HG03457 (cell line): ENCODE results near the gene DAAM1.

ENCODE experiments used
- ATAC-seq: cut with Tn5 transposase; IDR thresholded peaks from one replicate; pipeline ENCODE4 v1.9.1; 2021; ENCODE audit warnings: moderate number of reproducible peaks; ENCODE audit not compliant: unreplicated experiment

Gene DAAM1

GRCh38 chr14:59253527-59253926, 65.1 kb downstream of the DAAM1 start:
- no peak for ATAC-seq

GRCh38 chr14:59254146-59254910, 65.9 kb downstream of the DAAM1 start:
- ATAC-seq: no peak

DNA sequence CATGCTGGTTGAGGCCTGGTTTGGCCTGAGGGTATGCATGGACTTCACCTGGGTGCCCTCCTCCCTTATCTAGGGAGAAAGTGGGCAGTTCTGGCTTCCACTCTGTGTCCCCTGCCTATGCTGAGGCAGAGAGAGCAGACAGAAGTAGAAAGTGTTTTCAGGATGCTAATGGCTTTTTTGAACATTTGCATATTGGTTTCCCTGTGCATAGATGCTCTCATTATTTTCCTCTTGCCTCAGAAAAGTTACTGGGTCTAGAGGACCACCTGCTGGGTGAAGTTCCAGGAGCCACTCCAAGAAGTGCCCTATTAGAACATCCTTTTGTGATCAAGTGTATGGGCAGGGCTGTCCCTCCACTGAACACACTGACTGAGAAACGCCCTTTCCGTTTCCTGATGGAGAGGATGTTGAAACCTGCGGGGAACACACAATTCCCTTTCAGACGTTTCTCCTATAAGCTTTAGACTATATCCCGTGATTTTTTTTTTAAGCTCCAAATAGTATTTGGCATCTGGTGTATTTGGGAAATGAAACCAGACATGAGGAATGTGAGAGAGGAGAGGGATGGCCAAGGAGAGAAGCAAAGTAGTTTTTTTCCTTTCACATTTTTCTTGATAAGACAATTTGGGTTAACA, 66.6 kb downstream of the DAAM1 start:
- peak; percentile 48 for ATAC-seq

GRCh38 chr14:59256331-59256730, 67.9 kb downstream of the DAAM1 start:
- no peak for ATAC-seq

DNA sequence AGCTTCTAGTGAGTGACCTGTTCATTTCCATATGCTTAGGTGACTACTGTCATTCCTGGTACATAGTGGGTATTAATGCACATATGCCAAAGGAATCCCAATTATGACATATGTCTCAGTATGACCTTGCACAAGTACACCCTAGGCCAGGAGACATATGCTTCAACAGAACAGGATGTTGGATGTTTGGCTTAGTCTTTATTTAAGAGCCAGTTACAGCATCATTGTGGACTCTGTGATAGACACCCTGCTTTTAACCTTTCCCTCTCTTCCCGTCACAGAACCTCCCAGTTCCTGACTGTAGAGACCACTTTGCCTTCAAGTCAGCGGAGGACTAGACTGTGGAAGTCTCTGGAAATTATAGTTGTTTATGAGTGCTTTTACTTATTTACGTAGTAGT, 72.9 kb downstream of the DAAM1 start:
- no peak for ATAC-seq

DNA sequence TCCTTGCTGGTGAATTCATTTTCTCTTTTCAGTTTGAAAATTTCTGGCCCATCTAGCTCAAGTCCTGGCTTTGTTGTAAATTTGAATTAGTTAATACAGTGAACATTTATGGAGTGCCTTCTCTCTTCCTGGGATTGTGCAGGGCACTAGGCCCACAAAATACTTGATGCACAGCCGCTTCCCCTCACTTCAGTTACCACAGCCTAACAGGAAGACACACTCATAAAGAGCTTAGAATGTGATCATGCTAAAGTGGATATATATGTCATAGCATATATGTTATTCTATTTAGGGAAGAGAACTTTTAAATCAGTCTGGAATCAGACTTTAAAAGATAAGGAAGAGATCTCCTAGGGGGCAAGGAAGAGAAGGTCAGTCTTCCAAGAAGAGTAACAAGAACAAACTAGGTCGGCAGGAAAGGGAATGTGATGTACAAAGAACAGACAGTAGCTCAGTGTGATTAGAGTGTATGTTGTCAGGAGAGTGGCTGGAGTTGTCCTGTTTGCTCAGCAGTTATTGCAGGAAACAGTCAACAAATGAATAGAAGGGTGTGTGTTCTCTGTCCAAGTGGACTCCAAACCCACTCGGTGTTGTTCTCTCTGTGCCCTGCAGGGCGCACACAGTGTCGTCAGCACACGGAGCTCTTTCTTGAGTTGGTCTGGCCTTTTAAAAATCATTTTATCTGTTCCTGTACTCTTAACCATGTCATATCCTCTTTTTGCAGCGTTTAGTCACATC, 74.4 kb downstream of the DAAM1 start:
- no peak for ATAC-seq

DNA sequence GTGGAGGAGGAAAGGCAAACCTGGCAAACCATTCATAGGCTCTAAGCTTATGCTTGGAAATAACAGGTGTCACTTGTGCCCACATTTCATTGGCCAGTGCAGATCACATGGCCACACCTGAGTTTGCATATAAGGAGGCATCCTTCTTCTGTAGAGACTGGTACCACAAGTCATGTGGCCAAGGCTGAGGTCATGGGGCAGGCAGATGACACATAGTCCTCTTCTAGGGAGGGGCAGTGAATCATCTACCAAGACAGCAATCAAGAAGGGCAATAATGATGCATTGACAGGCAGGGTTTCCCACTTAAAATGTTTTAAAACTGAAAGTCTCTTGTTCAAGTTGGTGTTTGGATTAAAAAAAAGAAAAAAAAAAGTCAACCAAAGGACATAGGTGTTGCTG, 77.3 kb downstream of the DAAM1 start:
- no peak for ATAC-seq

DNA sequence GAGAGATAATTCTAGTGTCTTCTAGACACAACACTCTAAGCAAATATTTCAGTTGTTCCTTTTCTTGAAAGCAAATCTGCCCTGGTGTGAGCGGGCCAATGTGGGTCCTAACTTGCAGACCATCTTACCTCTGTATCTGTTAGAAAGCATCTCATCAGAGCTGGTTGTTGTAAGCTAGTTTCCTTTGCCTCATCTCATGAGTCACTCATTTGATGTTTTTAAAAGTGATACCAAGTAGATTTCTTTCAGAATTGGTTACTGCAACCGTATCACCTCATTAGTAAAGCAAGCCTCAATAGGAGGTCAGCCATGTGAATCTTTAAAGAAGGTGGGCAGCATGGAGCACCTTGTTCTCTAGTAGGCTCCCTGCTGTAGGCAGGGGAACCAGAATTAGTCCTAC, 78.6 kb downstream of the DAAM1 start:
- no peak for ATAC-seq

- no peak for ATAC-seq
These were observed 79.5 kb downstream of the DAAM1 start for GRCh38 chr14:59268011-59268410.

DNA sequence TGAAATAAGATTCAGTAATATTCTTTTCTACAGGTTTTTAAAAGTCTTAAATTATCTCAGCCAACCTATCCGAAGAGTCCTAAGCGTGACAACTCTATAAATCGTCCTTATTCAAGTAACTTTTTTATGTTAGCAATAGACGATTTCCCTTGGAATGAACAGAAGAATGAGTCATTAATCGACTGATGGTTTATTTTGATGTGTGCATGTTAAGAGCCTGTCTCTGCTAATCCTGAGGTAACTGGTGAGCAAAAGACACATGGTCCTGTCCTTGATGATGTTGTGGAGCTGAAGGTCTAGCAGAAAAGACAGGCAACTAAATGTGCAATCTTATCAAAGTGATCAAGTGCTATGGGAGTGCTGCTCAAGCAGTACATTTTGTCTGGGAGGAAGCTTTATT, 80.4 kb downstream of the DAAM1 start:
- ATAC-seq: no peak

- no peak for ATAC-seq
These were observed 81.0 kb downstream of the DAAM1 start for GRCh38 chr14:59269466-59269865.

- ATAC-seq: no peak
These were observed 82.8 kb downstream of the DAAM1 start for GRCh38 chr14:59271256-59271655.

DNA sequence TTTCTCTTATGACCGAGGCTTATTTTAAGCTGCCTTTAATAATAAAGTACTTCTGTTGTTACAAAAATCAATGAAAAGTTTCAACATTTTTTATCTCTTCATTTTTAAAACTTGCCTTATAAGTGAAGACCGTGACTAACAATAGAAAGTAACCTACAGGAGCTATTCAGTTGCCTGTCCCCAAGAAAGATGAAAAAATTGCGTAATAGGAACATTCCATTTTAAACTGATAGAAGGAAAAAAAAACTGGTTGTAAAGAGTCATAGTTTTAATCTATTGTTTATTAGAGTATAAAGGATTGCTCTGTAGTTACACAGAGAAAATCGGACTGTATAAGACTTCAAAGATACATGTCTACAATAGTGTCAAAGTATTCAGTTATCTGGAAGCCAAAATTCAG, 83.3 kb downstream of the DAAM1 start:
- ATAC-seq: no peak

DNA sequence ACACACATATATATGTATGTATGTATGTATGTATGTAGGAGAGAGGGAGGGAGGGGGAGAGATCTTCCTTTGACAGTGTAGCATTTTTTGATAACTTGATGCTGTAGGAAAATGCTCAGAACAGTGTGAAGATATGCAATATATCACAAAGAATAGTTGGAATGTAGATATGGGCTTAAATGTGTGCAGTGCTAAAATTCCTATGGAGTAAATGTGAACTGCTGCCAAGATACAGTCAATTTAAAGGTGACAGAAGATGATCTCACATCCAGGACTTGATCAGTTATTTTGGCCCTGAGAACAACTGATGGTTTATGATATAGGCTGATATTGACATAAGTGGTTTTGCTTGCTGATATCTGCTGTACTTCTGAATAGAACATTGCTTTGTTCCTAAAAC, 84.2 kb downstream of the DAAM1 start:
- no peak for ATAC-seq

DNA sequence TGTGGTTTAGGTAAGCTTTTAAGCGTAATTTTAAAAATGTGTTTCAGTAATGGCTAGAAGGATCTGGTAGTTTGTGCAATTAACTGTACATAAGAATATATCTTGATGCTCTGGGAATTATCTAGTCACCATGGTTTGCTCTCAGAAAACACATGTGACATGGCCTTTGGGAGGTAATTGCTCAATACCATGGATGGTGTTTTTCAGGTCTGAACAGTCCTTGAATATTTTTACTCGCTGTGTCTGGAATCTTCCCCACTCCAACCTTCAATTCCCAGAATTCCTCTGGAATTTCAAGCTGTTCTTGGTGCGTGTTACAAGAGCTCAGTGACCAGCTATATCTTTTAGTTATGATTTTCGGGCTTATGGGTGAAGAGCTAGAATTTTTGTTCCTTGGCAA, 85.3 kb downstream of the DAAM1 start:
- ATAC-seq: no peak

DNA sequence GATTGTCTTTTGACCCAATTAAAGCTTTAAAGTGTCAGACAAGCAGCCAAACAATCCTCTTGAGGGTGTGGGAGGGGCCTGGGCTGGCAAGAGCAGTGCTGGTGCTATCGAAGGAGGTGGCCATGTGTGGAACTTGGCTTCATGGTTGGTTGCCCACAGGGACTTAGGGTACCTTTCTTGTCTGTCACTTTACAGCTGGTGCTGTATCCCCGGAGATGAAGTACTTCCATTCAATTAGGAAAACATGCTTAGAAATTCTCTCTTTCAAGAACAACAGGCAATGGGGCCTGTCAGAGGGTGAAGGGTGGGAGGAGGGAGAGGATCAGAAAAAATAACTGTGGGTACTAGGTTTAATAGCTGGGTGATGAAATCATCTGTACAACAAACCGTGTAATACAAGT, 86.5 kb downstream of the DAAM1 start:
- peak; percentile 40 for ATAC-seq

GRCh38 chr14:59275668-59276067, 87.2 kb downstream of the DAAM1 start:
- ATAC-seq: peak; percentile 87

DNA sequence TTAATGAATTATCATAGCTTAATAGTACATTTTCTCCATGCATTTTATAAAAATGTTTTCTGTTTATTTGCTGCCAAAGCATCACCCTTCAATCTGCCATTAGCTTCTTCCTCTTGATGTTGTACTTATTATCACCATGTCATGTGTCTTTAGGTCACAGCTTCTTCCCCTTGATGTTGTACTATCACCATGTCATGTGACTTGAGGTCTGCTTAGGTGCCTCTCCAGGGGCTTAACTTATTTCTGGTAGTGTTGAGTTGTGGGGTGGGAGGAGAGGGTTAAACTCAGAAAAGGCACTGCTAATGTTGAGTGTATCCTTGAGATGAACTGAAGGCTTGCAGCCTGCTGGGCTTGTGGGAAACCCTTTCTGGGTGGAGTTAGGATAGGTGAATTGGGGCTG, 87.8 kb downstream of the DAAM1 start:
- no peak for ATAC-seq

GRCh38 chr14:59277659-59278058, 89.2 kb downstream of the DAAM1 start:
- ATAC-seq: no peak

- ATAC-seq: no peak
These were observed 89.6 kb downstream of the DAAM1 start for GRCh38 chr14:59278111-59278510.

DNA sequence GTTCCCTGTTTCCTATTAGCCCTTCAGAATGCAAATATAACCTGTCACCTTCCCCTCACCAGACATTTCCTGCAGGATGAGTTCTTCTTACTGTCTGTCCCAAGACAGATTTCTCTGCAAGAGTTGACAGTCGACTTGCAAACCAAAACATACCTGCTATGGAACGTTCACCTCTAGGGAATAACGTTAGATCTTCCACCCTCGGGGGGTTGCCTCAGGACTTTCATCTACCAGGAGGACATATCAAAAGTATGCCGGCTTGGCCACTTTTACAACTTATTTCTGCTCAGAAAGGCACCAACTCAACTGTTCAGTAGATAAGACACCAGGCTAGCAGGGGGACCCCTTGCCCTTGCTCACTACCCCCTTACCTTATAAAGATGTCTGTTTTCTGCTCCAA, 92.5 kb downstream of the DAAM1 start:
- ATAC-seq: no peak
